Osteoblast (primary cell): ENCODE results near the gene DNMT3A. TPM values are rescaled to one million over a fixed set of nuclear protein-coding genes. Genes with fewer than 3 reads are reported as not detected.

ENCODE experiments used
- DNase-seq: peaks from one replicate; pipeline ENCODE4 v3.0.0; 2011; ENCODE audit warnings: low spot score, mixed read lengths; ENCODE audit not compliant: insufficient read length; ENCODE audit errors: missing footprints
- H2AFZ ChIP-seq: 2 replicates; pipeline ENCODE4 v1.6.0; 2011; ENCODE audit warnings: mild to moderate bottlenecking, low read length
- H3K27ac ChIP-seq: 2 replicates; pipeline ENCODE4 v1.5.1; 2011; ENCODE audit warnings: mild to moderate bottlenecking, low read depth, low read length, moderate library complexity
- H3K27me3 ChIP-seq: 2 replicates; pipeline ENCODE4 v1.6.0; 2012; ENCODE audit warnings: mild to moderate bottlenecking, control low read depth, inconsistent platforms, low read length, moderate library complexity; ENCODE audit not compliant: insufficient read depth
- H3K36me3 ChIP-seq: 2 replicates; pipeline ENCODE4 v1.5.1; 2011; ENCODE audit warnings: mild to moderate bottlenecking, low read length, control low read depth, moderate library complexity; ENCODE audit not compliant: insufficient read depth
- H3K4me1 ChIP-seq: 2 replicates; pipeline ENCODE4 v1.5.1; 2011; ENCODE audit warnings: mild to moderate bottlenecking, low read length, control low read depth, moderate library complexity; ENCODE audit not compliant: insufficient read depth
- H3K4me2 ChIP-seq: 2 replicates; pipeline ENCODE4 v1.6.0; 2011; ENCODE audit warnings: mild to moderate bottlenecking, low read length; ENCODE audit not compliant: insufficient read depth
- H3K4me3 ChIP-seq: fragments of 200-600 bp; sonication (generic); 3 replicates; pipeline ENCODE4 v1.5.1; 2012; ENCODE audit warnings: mild to moderate bottlenecking, low read length, inconsistent platforms; ENCODE audit not compliant: insufficient read depth
- H3K79me2 ChIP-seq: 2 replicates; pipeline ENCODE4 v1.6.0; 2012; ENCODE audit warnings: mild to moderate bottlenecking, low read length, control low read depth, inconsistent platforms; ENCODE audit not compliant: insufficient read depth
- H3K9me3 ChIP-seq: 2 replicates; pipeline ENCODE4 v1.5.1; 2011; ENCODE audit warnings: low read depth, low read length, control low read depth
- H4K20me1 ChIP-seq: 2 replicates; pipeline ENCODE4 v1.6.0; 2012; ENCODE audit warnings: mild to moderate bottlenecking, low read length, control low read depth; ENCODE audit not compliant: insufficient read depth
- CTCF ChIP-seq: IDR thresholded peaks from 2 replicates; pipeline ENCODE4 v1.5.1; 2011; ENCODE audit warnings: mild to moderate bottlenecking, low read depth, low read length, moderate library complexity; ENCODE audit errors: extremely low read depth
- total RNA-seq: library from RNA; depleted of rRNA; stranded (reverse); fragments of >200 nt; gene quantifications from 2 replicates; pipeline ENCODE4 v1.2.3, GENCODE V29; 2012

The DNMT3A gene
- total RNA-seq, 1 donor: 18.5 TPM

GRCh38 chr2:25339791-25340180 is 1.9 kb downstream of the DNMT3A start:
- Histone ChIP-seq H3K4me1 (no peaks in the 10 kb centered on the region), H3K36me3 (no peaks in the 10 kb centered on the region), H3K4me3 (no peak overlapping the region), H3K27ac (no peak overlapping the region), H4K20me1 (peaks cover 45% of the 10 kb centered on the region), H3K27me3 (no peaks in the 10 kb centered on the region), H3K79me2 (peaks cover 18% of the 10 kb centered on the region), H3K9me3 (no peaks in the 10 kb centered on the region), H3K4me2 (no peak overlapping the region), H2AFZ (no peak overlapping the region)
- no peak for TF ChIP-seq CTCF
- DNase-seq: peak; percentile 75

DNA sequence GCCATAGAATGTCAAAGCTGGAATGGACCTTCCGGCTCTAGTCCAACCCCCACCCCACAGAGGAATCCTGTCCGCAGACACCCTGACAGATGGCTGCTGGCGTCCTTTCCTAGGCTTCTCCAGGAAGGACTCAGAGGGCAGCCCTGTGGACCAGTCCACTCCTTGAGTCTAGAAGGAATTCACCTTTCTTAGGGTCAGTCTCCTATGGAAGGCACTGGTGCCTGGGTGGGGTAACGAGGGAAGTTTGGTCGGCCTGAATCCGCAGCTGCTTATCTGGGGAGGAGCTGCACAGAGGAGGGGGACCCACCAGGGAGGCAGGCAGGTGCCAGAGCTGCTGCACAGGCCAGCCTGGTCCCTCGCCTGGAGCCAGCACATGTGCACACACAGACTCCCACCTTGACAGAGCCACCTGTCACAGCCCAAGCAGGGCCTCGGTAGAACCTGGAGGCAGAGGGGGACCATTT is 2.5 kb downstream of the DNMT3A start:
- Histone ChIP-seq H3K27ac (no peak overlapping the region), H3K4me3 (no peak overlapping the region), H3K36me3 (no peaks in the 10 kb centered on the region), H3K4me1 (no peaks in the 10 kb centered on the region), H3K4me2 (no peak overlapping the region), H2AFZ (no peak overlapping the region), H4K20me1 (peaks cover 50% of the 10 kb centered on the region), H3K27me3 (no peaks in the 10 kb centered on the region), H3K9me3 (no peaks in the 10 kb centered on the region), H3K79me2 (peaks cover 20% of the 10 kb centered on the region)
- no peak for TF ChIP-seq CTCF
- DNase-seq: peak; percentile 38

DNA sequence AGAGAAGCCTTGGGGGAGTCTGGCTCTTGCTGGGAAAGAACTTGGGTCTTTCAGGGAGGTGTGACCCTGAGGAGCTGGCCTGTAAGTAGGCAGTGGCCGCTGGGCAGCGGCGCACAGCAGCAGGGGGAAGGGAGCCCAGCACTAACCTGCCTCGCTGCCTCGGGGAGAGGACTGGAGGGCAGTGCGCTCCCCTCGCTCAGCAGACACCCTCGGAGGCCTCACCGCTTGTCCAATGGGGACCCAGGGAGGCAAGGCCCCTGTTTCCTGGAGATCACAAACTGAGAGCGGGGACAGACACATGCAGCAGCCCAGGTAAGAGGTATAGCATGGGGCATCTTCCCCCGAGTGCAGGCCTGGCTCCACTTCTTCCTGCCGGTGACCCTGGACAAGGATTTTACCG is 3.3 kb downstream of the DNMT3A start:
- Histone ChIP-seq H3K27ac (no peak overlapping the region), H3K4me2 (no peak overlapping the region), H4K20me1 (peaks cover 58% of the 10 kb centered on the region), H3K36me3 (no peaks in the 10 kb centered on the region), H3K9me3 (no peaks in the 10 kb centered on the region), H3K79me2 (peaks cover 20% of the 10 kb centered on the region), H2AFZ (no peak overlapping the region), H3K4me3 (no peak overlapping the region), H3K4me1 (no peaks in the 10 kb centered on the region), H3K27me3 (no peaks in the 10 kb centered on the region)
- no peak for TF ChIP-seq CTCF
- peak; percentile 74 for DNase-seq

DNA sequence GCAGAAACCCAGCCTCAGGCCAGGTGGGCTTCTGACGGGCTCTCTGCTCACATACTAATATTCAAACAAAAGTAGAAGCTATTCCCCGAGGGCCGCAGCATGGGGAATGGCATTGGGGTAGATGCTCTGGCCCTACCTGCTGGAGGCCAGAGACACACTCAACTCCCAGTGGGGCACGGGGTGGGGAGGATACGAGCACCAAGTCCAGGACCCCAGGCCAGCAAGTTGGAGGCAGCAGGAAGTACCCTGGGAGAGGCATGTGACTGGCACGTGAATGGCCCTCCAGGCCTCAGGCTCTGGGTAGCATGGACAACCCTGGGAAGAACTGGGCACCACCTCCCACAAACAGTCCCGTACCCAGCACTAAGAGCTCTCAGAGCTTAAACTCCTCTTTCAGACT is 3.8 kb downstream of the DNMT3A start:
- Histone ChIP-seq H3K4me1 (no peaks in the 10 kb centered on the region), H3K9me3 (no peaks in the 10 kb centered on the region), H4K20me1 (peaks cover 60% of the 10 kb centered on the region), H3K27me3 (no peaks in the 10 kb centered on the region), H3K27ac (no peak overlapping the region), H3K79me2 (peaks cover 21% of the 10 kb centered on the region), H3K4me2 (no peak overlapping the region), H3K36me3 (no peaks in the 10 kb centered on the region), H2AFZ (no peak overlapping the region), H3K4me3 (no peak overlapping the region)
- peak; percentile 66 for DNase-seq
- no peak for TF ChIP-seq CTCF
